NCI-H2171 treated with DMSO at 0.1 percent for 48 hours (cell line): ENCODE measurements around the gene AKR1A1.
"Not testable (repeated sequence)": the region's sequence is repeated elsewhere in the genome, so short reads cannot be mapped to it uniquely, and the experiment has no call there.

Experiments used
- DNase-seq: peaks from one replicate; lab custom pipeline; 2025; lab: John Stamatoyannopoulos, UW

AKR1A1 gene

DNA sequence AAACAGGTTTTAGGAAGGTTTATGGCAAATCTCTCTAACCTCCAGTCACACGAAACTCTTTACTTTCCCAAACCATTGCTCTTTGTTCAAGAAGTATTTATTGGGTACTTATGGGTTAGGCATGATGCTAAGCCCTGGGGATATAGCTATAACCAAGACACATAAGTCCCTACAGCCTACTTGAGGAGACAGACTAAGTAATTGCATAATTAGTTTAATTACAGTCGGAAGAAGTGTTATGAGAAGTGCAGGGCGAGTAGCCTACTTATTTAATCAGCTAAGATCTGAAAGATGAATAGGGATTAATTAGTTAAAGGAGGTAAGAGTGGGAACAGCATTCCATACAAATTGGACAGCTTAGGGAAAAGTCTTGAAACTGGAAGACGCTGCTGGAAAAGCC, 20.0 kb downstream of the AKR1A1 start:
- DNase-seq, result no peak

DNA sequence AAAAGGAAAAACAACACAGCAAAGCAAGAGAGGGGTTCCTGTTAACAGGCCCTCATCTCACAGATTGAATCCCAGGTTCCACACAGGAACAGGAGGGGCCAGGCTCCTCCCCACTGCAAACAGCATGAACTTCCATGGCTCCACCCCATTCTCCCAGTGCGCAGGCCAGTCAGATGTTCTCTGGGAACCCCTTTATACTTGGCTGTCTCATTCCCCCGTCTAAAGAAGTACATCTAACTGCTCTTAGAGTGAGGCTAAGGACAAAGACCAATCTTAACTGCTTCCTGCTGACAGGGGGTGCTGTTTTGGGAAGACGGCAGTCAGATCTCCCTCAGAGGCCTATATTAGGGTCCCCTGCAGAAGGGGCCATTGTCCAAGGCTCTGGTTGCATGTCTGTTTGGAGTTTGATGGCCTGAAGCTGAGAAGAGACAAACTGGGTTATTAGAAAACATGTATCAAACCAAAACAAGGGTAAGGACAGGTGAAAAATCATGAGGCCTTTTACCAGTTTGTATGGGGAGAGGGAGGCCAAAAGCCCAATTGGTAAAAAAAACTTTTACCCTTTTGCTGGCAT, 22.7 kb downstream of the AKR1A1 start:
- DNase-seq, result no peak

DNA sequence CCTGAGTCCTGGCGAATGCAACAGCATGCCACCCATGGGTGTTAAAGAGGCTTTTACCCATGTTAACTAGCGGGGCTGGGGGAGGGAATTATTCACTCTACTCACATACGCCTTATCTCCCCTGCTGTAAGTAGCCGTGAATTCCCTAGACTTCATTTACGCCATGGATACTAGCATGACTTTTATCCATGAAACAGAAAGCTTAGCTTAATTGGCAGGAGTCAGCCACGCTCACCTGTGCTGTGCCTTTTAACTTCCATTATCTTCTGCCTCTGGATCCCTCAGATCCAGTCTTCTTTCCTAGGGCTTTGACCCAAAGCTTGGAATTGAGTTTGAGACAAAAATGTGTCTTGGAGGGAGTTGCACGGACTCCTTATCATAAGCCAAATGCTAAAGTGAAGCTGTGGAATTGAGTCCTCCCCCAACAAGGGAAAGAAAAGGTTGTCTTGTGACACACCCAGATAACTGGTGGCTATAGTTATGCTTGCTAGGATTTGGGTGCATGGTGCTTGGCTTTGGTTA, 23.5 kb downstream of the AKR1A1 start:
- no peak for DNase-seq

GRCh38 chr1:45583264-45583665, 32.6 kb downstream of the AKR1A1 start:
- peak; percentile 97 for DNase-seq

DNA sequence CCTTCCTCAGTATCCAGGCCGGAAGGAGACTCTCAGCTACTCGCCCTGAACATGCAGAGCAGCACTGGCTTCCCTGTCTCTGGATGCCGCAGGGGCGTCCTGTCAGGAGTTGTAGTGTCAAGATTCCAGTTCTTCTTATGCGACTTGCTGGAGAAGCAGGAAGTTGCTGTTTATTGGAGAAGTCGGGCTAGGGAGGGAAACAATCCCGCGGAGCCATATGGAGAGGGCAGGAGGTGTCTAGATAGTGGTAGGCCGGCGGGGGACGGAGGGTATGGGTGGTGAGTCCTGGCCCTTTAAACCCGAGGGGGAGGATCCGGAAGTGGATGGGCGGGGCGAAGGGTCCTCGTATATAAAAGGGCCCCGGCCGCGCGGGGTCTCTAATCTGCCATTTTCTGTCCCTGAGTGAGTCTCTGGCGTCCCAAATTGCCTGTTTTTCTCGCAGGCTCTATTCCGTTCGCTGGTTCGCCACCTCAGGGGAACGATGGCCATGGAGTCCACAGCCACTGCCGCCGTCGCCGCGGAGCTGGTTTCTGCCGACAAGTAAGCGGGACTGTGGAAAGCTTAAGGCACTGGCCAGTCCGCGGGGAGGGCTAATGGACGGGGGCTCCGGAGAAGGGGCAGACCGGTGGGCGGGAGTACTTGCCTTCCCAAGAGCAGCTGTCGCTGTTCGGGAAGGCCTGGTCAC, 33.2 kb downstream of the AKR1A1 start, which contains the start of gene NASP:
Gene NASP, plus strand, starts transcription at position 376 of the 685 bp plus-strand sequence. Its CDS starts 106 bp downstream, at position 482.
- peak; percentile 87 for DNase-seq

DNA sequence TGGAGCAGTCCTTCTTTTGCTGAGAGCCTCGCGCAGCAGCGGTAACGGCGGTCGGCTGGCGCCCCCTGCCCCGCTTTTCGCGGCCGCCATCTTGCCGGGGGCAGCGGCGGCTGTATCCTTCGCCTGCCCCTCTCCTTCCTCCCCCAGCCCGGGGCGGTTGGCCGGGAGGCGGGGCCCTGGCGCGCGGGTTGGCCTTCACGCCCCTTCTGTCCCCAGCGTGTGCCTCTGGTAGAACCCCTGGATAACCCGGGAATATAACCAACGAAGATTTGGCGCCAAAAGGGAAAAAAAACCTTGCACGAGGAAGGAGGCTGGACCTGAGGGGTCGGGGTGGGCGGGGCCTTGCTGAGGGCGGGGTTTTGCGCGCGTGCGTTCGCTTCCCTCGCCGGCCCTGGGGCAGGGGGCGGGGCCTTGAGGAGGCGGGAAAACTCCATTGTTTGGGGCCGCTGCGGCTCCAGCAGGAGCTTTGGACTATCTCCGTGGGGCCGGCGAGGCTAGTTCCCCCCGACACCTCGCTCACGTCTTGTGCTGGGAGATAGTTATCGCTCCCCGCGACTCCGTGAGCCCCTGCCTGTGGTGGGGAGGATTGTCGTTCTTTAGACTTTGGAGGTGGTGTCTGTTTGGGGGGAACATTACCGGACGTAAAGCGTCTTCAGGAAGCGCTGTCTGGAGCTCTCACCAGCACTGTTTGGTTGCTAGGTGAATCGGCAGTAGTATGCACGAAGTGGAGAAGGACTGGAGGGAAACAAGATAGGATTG, 33.9 kb downstream of the AKR1A1 start:
- peak; percentile 91 for DNase-seq

GRCh38 chr1:45585110-45585426, 34.4 kb downstream of the AKR1A1 start:
- no peak for DNase-seq

- DNase-seq, result no peak
Measured at GRCh38 chr1:45585496-45586075, 35.0 kb downstream of the AKR1A1 start.

- DNase-seq, result no peak
Measured at GRCh38 chr1:45586769-45587168, 36.1 kb downstream of the AKR1A1 start.

DNA sequence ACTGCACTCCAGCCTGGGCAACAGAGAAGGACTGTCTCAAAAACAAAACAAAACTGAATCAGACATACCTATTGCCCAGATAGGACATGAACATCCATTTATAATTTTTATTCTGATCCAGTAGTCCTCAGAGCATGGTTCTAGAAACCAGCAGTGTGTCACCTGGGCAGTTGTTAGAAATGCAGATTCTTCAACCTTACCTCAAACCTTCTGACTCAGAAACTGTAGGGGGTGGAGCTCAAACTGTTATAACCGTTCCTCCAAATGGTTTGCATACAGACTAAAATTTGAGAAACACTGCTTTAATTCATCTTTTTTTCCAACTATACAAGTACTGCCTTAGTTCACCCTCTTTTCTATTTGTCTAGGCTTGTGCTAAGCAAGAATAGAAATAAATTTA, 39.2 kb downstream of the AKR1A1 start:
- DNase-seq, result no peak

- DNase-seq, result no peak
Measured at GRCh38 chr1:45594412-45594811, 43.8 kb downstream of the AKR1A1 start.

GRCh38 chr1:45596765-45597164, 46.1 kb downstream of the AKR1A1 start:
- not testable (repeated sequence) for DNase-seq

GRCh38 chr1:45604239-45604638, 53.6 kb downstream of the AKR1A1 start:
- no peak for DNase-seq

DNA sequence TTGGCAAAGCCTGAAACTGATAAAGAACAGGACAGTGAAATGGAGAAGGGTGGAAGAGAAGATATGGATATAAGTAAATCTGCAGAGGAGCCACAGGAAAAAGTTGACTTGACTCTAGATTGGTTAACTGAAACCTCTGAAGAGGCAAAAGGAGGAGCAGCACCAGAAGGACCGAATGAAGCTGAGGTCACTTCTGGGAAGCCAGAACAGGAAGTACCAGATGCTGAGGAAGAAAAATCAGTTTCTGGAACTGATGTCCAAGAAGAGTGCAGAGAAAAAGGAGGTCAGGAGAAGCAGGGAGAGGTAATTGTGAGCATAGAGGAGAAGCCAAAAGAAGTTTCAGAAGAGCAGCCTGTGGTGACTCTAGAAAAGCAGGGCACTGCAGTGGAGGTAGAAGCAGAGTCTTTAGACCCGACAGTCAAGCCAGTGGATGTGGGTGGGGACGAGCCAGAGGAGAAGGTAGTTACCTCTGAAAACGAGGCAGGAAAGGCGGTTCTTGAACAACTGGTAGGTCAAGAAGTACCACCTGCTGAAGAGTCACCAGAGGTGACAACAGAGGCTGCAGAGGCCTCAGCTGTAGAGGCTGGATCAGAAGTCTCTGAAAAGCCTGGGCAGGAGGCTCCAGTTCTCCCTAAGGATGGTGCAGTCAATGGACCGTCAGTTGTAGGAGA, 56.9 kb downstream of the AKR1A1 start:
- DNase-seq, result no peak

GRCh38 chr1:45608175-45609156, 57.8 kb downstream of the AKR1A1 start:
- DNase-seq, result no peak

DNA sequence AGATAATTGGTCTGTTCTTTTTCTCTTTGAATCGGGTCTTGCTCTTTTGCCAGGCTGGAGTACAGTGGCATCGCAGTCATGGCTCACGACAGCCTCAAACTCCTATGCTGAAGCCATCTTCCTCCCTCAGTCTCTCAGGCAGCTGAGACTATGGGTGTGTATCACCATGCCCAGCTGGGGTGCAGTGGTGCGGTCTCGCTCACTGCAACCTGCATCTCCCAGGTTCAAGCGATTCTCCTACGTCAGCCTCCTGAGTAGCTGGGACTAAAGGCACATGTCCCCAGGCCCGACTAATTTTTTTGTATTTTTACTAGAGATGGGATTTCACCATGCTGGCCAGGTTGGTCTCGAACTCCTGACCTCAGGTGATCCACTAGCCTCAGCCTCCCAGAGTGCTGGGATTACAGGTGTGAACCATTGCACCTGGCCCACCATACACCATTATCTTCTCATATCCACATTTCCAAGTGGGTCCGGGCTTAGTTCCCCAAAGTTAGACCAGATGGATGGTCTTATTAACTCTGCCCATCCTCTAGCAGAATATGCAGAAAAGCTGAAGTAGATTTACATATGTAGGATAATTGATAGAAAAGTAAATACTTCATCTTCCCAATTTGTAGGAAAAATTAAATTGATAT, 60.1 kb downstream of the AKR1A1 start:
- DNase-seq, result no peak

DNA sequence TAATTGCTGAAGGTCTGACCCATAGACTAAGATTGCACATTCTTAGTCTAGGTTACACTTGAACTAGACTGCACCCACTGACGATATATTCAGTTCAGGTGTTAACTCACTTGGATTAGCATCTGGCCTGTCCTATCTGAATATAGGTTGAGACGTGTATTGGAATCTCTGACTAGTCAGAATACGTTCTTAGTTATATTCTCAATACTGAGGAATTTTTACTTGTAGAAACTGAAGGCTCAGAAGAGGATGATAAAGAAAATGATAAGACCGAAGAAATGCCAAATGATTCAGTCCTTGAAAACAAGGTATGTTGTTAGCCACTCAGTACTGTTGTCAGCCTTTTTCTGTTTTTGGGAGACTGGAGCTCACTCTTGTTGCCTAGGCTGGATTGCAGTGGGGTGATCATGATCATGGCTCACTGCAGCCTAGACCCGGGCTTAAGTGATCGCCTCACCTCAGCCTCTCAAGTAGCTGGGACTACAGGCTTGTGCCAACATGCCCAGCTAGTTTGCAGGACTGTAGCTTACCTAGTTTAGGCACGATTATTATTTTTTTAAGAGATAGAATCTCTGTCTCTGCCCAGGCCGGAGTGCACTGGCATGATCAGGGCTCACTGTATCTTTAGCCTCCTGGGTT, 62.4 kb downstream of the AKR1A1 start:
- DNase-seq, result no peak

DNA sequence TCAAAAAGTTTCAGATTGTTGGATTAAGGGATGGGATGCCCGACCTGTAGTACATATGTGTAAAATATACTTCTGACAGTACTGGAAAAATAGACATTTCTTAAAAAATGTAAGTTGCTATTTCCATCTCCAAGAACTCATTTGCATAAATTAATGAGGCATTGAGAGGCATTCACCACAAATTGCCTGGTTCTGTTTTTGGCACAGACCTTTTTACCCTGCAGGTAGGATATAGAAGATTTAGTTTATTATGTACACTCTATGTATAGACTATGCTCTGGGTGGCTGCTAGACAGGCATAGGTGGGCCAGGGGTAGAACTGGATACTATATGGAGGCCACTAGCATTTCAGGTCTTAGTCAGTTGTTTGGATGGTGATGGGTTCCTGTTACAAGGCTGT, 65.3 kb downstream of the AKR1A1 start:
- DNase-seq, result no peak

GRCh38 chr1:45617618-45618017, 67.0 kb downstream of the AKR1A1 start:
- no peak for DNase-seq
